LNCAP (cell line): ENCODE measurements around the gene MLST8.

Experiments used
- CTCF ChIP-seq: fragments of 450-650 bp; IDR thresholded peaks from 2 replicates; pipeline ENCODE4 v1.5.1; 2017; ENCODE audit warnings: mild to moderate bottlenecking

Gene MLST8

GRCh38 chr16:2180962-2181923, 24.0 kb upstream of the MLST8 start:
- TF ChIP-seq CTCF: no peak

- no peak for TF ChIP-seq CTCF
Measured at GRCh38 chr16:2181952-2182351, 23.3 kb upstream of the MLST8 start.

GRCh38 chr16:2183671-2184070, 21.6 kb upstream of the MLST8 start:
- TF ChIP-seq CTCF: no peak

- no peak for TF ChIP-seq CTCF
Measured at GRCh38 chr16:2184346-2184745, 20.9 kb upstream of the MLST8 start.

GRCh38 chr16:2184962-2185361, 20.3 kb upstream of the MLST8 start:
- TF ChIP-seq CTCF: no peak

GRCh38 chr16:2186064-2186463, 19.2 kb upstream of the MLST8 start:
- TF ChIP-seq CTCF: no peak

- no peak for TF ChIP-seq CTCF
Measured at GRCh38 chr16:2186505-2186904, 18.7 kb upstream of the MLST8 start.
